Dermis blood vessel endothelial cell (primary cell): ENCODE results near the gene LTN1. TPM values are rescaled to one million over a fixed set of nuclear protein-coding genes. Genes with fewer than 3 reads are reported as not detected.
"Not testable (repeated sequence)": the region's sequence is repeated elsewhere in the genome, so short reads cannot be mapped to it uniquely, and the experiment has no call there.

ENCODE experiments used
- DNase-seq: peaks from one replicate; pipeline ENCODE4 v3.0.0; 2010
- total RNA-seq: library from RNA; depleted of rRNA; stranded (reverse); fragments of >200 nt; gene quantifications from 2 replicates; pipeline ENCODE4 v1.2.3, GENCODE V29; 2014

LTN1 gene
- total RNA-seq, 1 donor from 2014 or later = 34.0 TPM

DNA sequence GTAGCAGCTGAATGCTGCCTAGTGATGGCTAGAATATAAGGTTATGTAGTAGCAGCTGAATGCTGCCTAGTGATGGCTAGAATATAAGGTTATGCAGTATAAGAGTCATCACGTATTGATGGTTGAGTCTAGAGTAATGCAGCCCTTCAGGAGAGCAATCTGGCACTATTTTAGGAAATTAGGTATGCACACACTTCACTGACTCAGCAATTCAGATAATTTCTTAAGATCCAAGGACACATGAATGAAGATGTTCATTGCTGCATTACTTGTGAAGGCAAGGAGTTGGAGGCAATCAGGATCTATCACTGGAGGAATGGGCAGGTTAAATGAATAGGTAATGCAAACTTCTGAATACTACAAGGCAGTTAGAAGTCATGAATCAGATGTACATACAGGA lies 13.6 kb downstream of the LTN1 start:
- DNase-seq = no peak

DNA sequence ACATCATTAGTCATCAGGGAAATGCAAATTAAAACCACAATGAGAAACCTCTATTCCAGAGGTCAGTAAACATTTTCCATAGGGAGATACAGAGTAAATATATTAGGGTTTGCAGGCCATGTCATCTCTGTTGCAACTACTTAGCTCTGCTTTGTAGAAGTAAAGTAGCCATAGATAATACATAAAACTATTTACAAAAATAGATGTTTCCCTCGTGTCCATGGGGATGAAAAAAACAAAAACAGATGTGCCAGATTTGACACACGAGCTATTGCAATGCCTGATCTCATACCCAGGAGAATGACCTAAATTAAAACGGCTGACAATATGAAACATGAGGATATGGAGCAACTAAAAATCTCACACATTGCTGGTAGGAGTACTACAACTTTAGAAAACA lies 17.3 kb downstream of the LTN1 start:
- no peak for DNase-seq

GRCh38 chr21:28974531-28975227 lies 18.0 kb downstream of the LTN1 start:
- DNase-seq = no peak

- no peak for DNase-seq
These were observed 20.3 kb downstream of the LTN1 start for GRCh38 chr21:28972398-28972797.

DNA sequence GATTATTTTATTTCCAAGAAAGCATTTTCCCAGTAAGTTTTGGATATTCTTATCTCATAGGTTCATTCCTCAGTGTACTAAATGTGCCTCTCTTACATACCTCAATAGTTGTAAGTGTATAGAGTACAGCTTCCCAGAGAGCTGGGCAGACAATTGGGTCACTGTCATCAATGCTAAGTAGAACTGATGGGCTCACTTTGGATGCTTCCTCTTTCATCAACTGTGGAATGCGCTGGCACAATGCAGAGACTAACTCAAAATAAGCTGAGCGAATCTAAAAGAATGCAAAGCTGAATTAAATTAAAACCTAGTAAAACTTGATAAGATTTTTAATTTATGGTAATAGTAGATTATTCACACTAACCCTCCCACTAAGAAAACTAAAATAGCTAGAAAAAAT lies 21.5 kb downstream of the LTN1 start:
- DNase-seq = no peak

- DNase-seq = no peak
These were observed 28.8 kb downstream of the LTN1 start for GRCh38 chr21:28963831-28964230.

- peak; percentile 83 for DNase-seq
These were observed 30.2 kb downstream of the LTN1 start for GRCh38 chr21:28962465-28962864.

GRCh38 chr21:28961927-28962326 lies 30.8 kb downstream of the LTN1 start:
- no peak for DNase-seq

DNA sequence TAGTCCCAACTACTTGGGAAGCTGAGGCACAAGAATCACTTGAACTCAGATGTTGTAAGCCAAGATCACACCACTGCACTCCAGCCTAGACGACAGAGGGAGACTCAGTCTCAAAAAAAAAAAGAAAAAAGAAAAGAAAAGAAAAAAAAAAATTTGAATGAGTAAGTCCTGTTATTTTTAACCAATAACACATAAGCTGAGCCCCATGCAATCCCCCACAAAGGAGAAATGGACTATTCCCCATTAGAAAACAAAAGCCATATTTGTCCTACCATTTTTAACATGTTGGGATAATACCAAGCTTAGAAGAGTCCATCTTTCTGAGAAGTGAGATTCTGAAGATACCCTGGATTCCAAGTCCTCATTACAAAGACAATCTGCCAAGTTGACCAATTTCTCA lies 32.4 kb downstream of the LTN1 start:
- DNase-seq = no peak

DNA sequence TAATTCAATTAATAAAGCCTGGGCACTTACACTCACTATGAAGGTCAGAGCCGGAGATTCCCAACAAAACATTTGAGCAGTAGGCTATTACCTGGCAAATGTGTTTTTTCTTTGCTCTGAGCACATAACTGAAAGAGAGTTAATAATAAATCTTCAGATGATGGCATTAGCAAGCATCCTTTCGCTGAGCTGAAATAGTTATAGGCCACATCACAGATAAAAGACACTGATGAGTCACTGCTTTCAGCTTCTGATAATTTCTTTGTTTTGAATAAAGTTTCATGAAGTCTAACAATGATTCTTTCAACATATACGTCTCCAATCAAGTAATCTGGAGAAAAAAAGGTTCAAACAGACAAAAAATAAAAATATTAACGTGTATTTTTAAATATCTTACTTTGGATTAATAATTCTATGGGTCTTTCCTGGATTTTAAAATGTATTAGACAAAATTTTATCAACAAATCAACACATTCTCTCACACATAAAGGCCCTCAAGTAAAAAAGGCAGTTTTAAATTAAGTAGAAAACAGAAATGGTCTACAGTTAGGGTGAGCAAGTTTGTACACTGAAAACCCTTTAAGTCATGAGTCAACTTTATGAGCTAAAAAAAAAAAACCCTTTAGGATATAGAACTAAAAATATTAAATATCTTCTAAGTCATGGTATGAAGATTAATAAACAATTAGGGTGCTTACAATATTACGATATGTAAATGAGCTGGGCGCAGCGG lies 33.1 kb downstream of the LTN1 start:
- peak; percentile 59 for DNase-seq

DNA sequence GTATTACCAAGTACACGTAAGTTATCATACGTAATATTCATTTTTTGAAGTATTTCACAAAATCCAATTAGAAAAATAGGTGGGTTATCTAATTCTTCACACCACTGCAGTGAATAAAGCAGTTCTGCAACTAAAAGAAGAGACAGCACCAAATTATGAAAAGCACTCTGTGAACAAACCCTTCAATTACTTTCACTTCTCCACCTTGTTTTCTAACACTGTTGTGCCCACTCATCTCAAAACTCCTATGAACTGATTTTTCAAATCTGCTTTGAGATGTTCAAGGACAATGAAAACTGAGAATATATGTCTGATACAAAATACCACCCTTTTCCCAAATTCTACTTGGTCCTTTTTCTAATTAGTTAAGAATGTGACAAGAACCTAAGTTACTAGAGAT lies 39.4 kb downstream of the LTN1 start:
- no peak for DNase-seq

DNA sequence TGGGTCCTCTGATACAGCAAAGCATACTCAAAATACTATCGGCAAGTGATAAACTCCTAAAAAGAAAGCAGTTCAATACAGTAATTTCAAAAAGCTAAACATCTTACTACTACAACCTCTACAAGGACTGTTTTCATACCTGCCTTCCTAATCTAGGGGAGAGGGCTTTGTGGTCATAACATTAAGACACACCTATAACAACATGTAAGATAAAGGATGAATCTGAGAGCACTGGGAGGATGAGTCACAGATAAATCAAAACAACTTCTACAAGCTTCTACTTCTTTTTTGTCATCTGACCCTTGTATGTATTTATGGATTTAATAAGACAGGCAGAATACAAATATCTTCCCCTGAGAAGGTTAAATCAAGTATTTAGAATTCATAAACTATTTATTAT lies 40.0 kb downstream of the LTN1 start:
- no peak for DNase-seq

DNA sequence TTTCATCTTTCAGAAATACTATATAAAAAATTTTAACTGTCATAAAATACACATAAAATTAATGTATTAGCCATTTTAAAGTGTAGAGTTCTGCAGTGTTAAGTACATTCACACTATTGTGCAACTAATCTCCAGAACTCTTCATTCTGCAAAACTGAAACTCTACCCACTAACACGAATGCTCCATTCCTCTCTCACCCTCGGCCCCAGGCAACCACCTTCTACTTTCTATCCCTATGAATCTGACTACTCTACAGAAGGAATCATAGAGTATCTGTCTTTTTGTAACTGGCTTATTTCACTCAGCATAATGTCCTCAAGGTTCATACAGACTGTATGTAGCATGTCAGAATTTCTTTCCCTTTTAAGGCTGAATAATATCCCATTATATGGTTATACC lies 43.4 kb downstream of the LTN1 start:
- no peak for DNase-seq

- DNase-seq = peak; percentile 85
These were observed 48.4 kb downstream of the LTN1 start for GRCh38 chr21:28944296-28944695.

DNA sequence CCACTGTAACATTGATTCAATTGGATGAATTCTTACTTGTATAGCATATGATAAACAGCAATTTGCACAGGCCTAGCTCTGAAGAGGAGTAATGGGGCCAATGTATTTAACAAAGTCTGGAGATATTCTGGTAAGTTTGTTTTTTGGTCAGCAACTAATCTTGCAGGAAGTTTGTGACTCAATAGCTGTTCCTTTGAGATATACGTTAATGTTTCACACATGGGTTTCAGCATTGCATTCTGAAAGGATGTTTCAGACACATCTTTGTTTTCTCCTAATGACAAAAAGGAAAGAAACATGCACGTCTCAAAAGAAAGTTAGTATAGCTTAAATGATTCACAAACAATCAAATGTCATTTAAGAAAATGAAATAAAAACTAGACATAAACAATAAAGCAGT lies 49.0 kb downstream of the LTN1 start:
- peak; percentile 51 for DNase-seq

DNA sequence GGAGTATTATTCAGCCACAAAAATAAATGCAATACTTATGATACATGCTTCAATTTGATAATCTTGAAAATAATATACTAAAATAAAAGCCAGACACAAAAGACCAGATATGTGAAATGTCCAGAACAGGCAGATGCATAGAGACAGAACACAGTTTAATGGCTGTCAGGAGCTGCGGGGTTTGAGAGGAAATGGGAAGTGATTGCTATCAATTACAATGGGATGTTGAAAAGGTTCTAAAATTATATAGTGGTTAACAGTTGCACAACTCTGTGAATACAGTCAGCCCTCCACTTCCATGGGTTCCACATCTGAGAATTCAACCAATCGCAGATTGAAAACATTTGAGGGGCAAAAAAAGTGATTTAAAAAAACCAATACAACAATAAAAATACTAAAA lies 54.0 kb downstream of the LTN1 start:
- DNase-seq = no peak

DNA sequence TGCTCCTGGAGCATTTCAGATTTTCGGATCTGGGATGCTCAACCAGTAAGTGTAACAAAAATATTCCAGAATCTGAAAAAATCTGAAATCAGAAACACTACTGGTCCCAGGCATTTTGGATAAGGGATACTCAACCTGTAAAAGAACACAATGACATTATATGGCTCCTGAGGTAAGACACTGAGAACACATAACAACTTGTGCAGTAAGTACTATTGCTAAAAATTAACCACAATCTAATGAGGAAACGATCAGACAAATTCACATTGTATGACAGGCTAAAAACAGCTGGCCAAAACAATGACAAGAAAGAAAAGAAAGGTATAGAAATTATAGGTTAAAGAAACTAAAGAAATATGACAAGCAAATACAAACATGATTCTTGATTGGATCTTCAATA lies 54.9 kb downstream of the LTN1 start:
- DNase-seq = no peak

GRCh38 chr21:28936721-28937120 lies 56.0 kb downstream of the LTN1 start:
- DNase-seq = no peak

GRCh38 chr21:28936036-28936435 lies 56.6 kb downstream of the LTN1 start:
- DNase-seq = no peak

DNA sequence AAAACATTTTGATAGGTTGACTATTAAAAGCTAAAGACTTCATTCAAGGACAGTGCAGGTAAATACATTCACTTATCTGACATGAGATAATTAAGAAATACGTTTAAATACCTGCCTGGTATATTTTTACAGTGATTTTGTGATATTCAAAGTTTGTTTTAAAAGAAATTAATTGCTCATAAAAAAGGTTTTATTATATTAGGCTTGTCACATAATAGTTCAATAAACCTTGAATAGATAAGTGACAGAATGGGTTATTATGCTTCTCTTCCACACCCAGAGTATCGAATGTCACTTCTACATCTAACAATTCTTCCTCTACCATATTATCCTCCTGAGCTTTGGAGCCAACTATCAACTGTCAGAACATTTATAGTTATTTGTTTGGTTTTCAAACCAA lies 60.0 kb downstream of the LTN1 start:
- no peak for DNase-seq

DNA sequence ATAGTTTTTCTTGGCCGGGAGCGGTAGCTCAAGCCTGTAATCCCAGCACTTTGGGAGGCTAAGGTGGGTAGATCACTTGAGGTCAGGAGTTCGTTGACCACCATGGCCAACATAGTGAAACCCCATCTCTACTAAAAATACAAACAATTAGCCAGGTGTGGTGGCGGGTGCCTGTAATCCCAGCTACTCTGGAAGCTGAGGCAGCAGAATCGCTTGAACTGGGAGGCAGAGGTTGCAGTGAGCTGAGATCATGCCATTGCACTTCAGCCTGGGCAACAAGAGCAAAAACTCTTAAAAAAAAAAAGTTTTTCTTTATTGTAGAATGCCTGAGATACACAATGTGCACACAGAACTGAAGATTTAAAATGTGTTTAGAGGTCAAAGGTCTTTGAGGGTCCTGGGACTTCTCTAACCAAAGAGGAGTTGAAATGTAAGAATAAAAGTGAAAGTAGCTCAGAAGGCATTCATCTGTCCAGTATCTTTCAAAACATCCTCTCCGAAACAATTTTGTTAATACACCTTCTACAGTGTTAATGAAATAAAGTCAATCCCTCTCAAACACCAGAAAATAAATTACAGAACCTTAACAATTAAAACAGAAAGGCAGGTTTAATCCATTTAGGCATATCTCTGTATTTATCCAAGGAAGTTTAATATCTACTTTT lies 60.8 kb downstream of the LTN1 start:
- not testable (repeated sequence) for DNase-seq

DNA sequence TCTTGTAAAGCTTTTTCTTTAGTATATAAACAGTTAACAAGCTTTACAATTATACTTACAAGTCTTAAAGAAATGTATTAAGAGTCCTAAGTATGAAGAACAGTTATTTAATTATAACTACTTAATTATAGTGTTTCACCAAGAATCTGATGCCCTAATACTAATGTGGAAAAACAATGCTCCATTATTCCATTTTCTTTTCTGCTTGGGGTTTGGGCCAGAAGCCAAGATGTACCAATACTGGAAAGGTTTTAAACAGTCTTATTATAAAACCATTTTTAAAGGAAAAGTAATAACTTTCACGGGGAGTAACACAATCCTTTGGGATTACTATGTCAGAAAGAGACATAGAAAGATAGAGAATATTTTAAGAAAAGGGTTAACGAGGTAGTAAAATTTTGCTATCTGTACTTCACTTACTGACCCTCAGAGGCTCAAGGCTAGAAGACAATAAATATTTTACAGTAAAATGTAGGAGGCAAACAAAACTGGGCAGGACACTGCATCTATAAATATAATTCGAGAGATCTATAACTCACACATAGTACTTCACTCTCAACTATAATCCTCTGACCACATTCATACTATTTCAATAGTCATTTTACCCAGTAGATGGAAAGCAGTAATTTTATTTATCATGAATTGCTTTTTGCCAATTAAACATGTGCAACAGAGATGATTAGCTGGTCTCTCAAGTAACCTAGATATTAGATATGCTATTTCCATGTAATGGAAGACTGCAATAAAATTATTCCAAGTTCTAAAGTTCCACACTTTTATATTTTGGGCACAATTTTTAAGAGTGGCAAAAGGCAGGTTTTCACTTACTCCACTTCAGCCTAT lies 63.9 kb downstream of the LTN1 start:
- DNase-seq = no peak

- DNase-seq = no peak
These were observed 65.5 kb downstream of the LTN1 start for GRCh38 chr21:28927130-28927529.
